Measurements from ENCODE around the gene RSBN1L. TPM values are rescaled to one million over a fixed set of nuclear protein-coding genes. Genes with fewer than 3 reads are reported as not detected.

RSBN1L gene
- total RNA-seq, 8 experiments from 2014 or later: 8.2 to 24.5 (median 20.0) TPM

DNA sequence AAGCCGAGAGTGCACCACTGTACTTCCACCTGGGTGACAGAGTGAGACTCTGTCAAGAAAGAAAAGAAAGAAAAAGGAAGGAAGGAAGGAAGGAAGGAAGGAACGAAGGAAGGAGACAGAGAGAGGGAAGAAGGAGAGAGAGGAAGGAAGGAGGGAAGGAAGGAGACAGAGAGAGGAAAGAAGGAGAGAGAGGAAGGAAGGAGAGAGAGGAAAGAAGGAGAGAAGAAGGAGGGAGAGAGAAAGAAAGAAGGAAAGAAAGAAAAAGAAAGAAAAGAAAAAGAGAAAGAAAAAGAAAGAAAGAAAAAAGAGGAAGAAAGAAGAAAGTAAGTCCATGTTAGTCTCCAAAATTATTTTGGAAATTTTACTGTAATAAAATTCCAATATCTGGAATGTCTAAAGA lies 33.4 kb upstream of the RSBN1L start:
- no peaks in the 10 kb centered on the region for H3K4me1 ChIP-seq (replicated peaks in 1 of 2)
- H3K4me3 ChIP-seq: no peak overlapping the region
- in situ Hi-C loops (cut with MboI; ENCODE audit: low pct_unique_long_range_greater_than_20kb in 2 of 9, low sequenced_read_pairs in 9 of 9, unreplicated experiment in 9 of 9): loop anchor here in 6 of 9 experiments (25.0 kb wide), 1 partner anchor 99 kb away; no protein-coding TSS in a partner anchor
- WGBS, 10 experiments: 76 to 100% (median 95%) methylated on average over 1 to 2 of the region's 2 CpGs; no CpG with 5 or more reads in 3 of the 10 experiments
- no peak overlapping the region for H3K27ac ChIP-seq
- no peak for ATAC-seq (replicated peaks in 6 of 8)

- H3K27ac ChIP-seq: no peak overlapping the region
- H3K4me1 ChIP-seq (replicated peaks in 1 of 2): no peaks in the 10 kb centered on the region
- no peak overlapping the region for H3K4me3 ChIP-seq
- no peak for ATAC-seq (replicated peaks in 6 of 8)
- in situ Hi-C loops (cut with MboI; ENCODE audit: low pct_unique_long_range_greater_than_20kb in 2 of 9, low sequenced_read_pairs in 9 of 9, unreplicated experiment in 9 of 9): loop anchor here in 6 of 9 experiments (25.0 kb wide), 1 partner anchor 98 kb away; no protein-coding TSS in a partner anchor
Observed at GRCh38 chr7:77664715-77665114, 31.5 kb upstream of the RSBN1L start.

- no peak overlapping the region for H3K4me3 ChIP-seq
- H3K27ac ChIP-seq: no peak overlapping the region
- H3K4me1 ChIP-seq (replicated peaks in 1 of 2): no peaks in the 10 kb centered on the region
- peak in 2 of 8 experiments; percentile 33 to 51 for ATAC-seq (replicated peaks in 6 of 8)
- in situ Hi-C loops (cut with MboI; ENCODE audit: low pct_unique_long_range_greater_than_20kb in 2 of 9, low sequenced_read_pairs in 9 of 9, unreplicated experiment in 9 of 9): loop anchor here in 6 of 9 experiments (25.0 kb wide), 1 partner anchor 97 kb away; no protein-coding TSS in a partner anchor
Observed at GRCh38 chr7:77665161-77665560, 31.1 kb upstream of the RSBN1L start.

DNA sequence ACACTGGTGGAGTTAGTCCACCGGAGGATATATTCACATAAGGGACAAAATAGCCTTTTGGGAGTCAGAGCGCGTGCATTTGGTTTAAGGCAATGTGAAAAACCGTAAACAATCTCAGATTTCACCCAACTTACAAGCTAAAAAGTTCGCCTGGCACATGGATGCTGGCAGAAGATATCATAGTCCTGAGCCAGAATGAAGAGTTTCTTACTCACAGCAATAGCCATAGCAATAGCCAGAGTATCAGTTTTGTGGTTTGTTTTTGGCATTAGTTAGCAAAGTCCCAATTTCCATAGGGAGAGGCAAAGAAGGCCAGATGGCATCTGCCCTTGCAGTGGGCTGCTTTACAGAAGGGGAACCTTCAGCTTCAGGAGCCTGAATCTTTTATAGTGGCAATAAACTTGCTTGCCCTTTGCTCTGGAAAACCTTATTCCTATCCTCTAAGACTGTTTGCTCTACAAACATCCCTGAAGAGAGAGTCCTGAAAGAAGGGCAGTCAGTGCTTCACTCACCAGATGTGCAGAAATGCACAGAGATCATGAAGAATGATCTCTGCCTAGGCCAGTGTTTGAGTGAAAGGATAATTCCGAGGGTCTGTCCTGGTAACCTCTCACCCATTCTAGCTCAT lies 28.7 kb upstream of the RSBN1L start:
- H3K4me1 ChIP-seq (replicated peaks in 1 of 2): no peaks in the 10 kb centered on the region
- no peak for ATAC-seq (replicated peaks in 6 of 8)
- H3K27ac ChIP-seq: no peak overlapping the region
- WGBS, 10 experiments: 53 to 100% (median 90%) methylated on average over 1 to 5 of the region's 6 CpGs; no CpG with 5 or more reads in 3 of the 10 experiments
- in situ Hi-C loops (cut with MboI; ENCODE audit: low pct_unique_long_range_greater_than_20kb in 2 of 9, low sequenced_read_pairs in 9 of 9, unreplicated experiment in 9 of 9): loop anchor here in 6 of 9 experiments (25.0 kb wide), 1 partner anchor 95 kb away; no protein-coding TSS in a partner anchor
- H3K4me3 ChIP-seq: no peak overlapping the region

DNA sequence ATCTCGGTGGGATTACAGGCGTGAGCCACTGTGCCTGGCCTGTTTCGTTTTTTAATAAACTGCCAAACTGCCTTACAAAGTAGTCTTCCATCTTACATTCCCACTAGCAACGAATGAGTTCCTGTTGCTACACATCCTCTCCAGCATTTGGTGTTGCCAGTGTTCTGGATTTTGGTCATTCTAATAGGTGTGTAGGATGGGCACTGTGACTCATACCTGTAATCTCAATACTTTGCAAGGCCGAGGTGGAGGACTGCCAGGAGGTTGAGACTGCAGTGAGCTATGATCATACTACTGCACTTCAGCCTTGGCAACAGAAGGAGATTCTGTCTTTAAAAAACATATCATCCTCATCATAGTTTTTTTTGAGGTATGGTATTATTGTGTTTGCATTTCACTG lies 21.4 kb upstream of the RSBN1L start:
- no peak overlapping the region for H3K4me3 ChIP-seq
- WGBS, 10 experiments: 20 to 100% (median 90%) methylated on average over 1 to 5 of the region's 5 CpGs
- no peak overlapping the region for H3K27ac ChIP-seq
- no peaks in the 10 kb centered on the region for H3K4me1 ChIP-seq (replicated peaks in 1 of 2)
- in situ Hi-C loops (cut with MboI; ENCODE audit: low pct_unique_long_range_greater_than_20kb in 2 of 9, low sequenced_read_pairs in 9 of 9, unreplicated experiment in 9 of 9): loop anchor here in 6 of 9 experiments (25.0 kb wide), 1 partner anchor 87 kb away; no protein-coding TSS in a partner anchor
- no peak for ATAC-seq (replicated peaks in 6 of 8)

GRCh38 chr7:77679608-77680007 lies 16.7 kb upstream of the RSBN1L start:
- H3K4me3 ChIP-seq: no peak overlapping the region
- no peak overlapping the region for H3K27ac ChIP-seq
- ATAC-seq (replicated peaks in 6 of 8): no peak
- in situ Hi-C loops (cut with MboI; ENCODE audit: low pct_unique_long_range_greater_than_20kb in 2 of 9, low sequenced_read_pairs in 9 of 9, unreplicated experiment in 9 of 9): no loop called here
- peaks cover 4 to 6% of the 10 kb centered on the region in 2 donors for H3K4me1 ChIP-seq (replicated peaks in 1 of 2)

GRCh38 chr7:77680266-77680665 lies 16.0 kb upstream of the RSBN1L start:
- H3K4me1 ChIP-seq (replicated peaks in 1 of 2): peaks cover 4 to 6% of the 10 kb centered on the region in 2 donors

DNA sequence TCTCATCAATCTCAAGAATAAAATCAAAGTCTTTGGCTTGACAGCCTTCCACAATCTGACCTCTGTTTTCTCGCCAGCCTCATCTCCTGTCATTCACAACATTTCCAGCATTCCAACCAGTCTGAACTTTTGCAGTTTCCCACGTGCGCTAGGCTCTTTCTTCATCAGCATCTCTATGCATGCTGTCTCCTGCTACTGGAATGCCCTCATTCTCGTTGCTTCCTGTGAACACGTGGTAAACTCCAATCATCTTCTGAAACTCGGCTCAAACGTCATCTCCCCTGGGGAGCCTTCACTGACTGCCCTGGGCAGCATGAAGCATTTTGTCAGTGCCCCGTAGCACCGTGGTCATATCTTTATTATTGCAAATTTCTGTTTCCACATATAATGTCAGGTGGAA lies 12.2 kb upstream of the RSBN1L start:
- no peak overlapping the region for H3K4me3 ChIP-seq
- peaks cover 4 to 6% of the 10 kb centered on the region in 2 donors for H3K4me1 ChIP-seq (replicated peaks in 1 of 2)
- no peak overlapping the region for H3K27ac ChIP-seq
- ATAC-seq (replicated peaks in 6 of 8): peak in 7 of 8 experiments; percentile 66 to 100 (median 98)
- 17 to 100% (median 47%) methylated on average over 2 to 9 of the region's 9 CpGs for WGBS, 10 experiments
- in situ Hi-C loops (cut with MboI; ENCODE audit: low pct_unique_long_range_greater_than_20kb in 2 of 9, low sequenced_read_pairs in 9 of 9, unreplicated experiment in 9 of 9): no loop called here

More at GRCh38 chr7:77680266-77680665, 16.0 kb upstream of the RSBN1L start:
- Histone ChIP-seq H3K4me3 (no peak overlapping the region), H3K27ac (no peak overlapping the region)
- ATAC-seq (replicated peaks in 6 of 8): no peak
- in situ Hi-C loops (cut with MboI; ENCODE audit: low pct_unique_long_range_greater_than_20kb in 2 of 9, low sequenced_read_pairs in 9 of 9, unreplicated experiment in 9 of 9): no loop called here
- WGBS, 10 experiments: 94 to 100% (median 100%) methylated on average over 1 to 3 of the region's 7 CpGs; no CpG with 5 or more reads in 1 of the 10 experiments

DNA sequence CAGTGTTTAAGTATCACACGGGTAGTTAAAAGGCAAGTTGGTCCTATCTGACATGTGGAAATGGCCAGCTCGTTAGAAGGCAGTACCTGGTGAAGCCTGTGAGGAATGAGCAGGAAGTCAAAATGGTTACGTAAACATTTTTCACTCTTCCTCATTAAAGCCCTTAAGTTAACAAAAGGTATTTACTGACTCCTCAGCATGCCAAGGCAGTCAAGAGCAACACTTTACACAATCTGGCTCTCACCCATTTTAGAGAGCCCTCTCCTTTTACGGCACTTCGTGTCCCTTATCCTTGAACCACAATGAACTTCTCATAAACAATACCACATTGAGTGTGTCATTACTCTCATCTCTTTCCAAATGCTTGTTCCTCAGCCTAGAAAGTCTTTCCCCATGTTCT lies 11.0 kb upstream of the RSBN1L start:
- H3K4me3 ChIP-seq: no peak overlapping the region
- 50 to 100% (median 76%) methylated on average over 1 to 5 of the region's 5 CpGs for WGBS, 10 experiments
- peaks cover 4 to 6% of the 10 kb centered on the region in 2 donors for H3K4me1 ChIP-seq (replicated peaks in 1 of 2)
- no peak overlapping the region for H3K27ac ChIP-seq
- in situ Hi-C loops (cut with MboI; ENCODE audit: low pct_unique_long_range_greater_than_20kb in 2 of 9, low sequenced_read_pairs in 9 of 9, unreplicated experiment in 9 of 9): no loop called here
- ATAC-seq (replicated peaks in 6 of 8): no peak

- H3K27ac ChIP-seq: no peak overlapping the region
- H3K4me1 ChIP-seq (replicated peaks in 1 of 2): peaks cover 4 to 6% of the 10 kb centered on the region in 2 donors
- H3K4me3 ChIP-seq: no peak overlapping the region
- in situ Hi-C loops (cut with MboI; ENCODE audit: low pct_unique_long_range_greater_than_20kb in 2 of 9, low sequenced_read_pairs in 9 of 9, unreplicated experiment in 9 of 9): no loop called here
- 20 to 100% (median 72%) methylated on average over 1 of the region's 1 CpG; no CpG with 5 or more reads in 4 of the 10 experiments for whole genome bisulfite sequencing, 10 experiments
- ATAC-seq (replicated peaks in 6 of 8): peak in 3 of 8 experiments; percentile 27 to 47 (median 28)
Observed at GRCh38 chr7:77687100-77687746, 9.0 kb upstream of the RSBN1L start.

DNA sequence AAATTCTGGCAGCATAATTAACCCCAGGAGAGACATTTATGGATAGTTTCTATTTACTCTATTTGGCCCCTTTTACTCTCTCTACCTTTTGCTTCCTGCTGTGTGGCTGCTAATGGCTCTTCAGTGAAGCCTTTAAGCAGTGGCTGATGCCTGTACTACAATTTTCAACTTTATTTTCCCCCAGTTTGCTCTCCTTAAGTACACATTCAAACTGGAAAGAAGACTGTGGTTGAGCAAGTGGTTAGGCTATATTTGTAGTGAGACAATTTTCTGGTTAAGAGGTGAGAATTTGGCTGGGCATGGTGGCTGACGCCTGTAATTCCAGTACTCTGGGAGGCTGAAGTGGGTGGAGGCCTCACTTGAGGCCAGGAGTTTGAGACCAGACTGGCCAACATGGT lies 8.5 kb upstream of the RSBN1L start:
- WGBS, 10 experiments: 100% methylated on average over 1 of the region's 1 CpG; no CpG with 5 or more reads in 9 of the 10 experiments
- H3K27ac ChIP-seq: no peak overlapping the region
- ATAC-seq (replicated peaks in 6 of 8): no peak
- peaks cover 4 to 6% of the 10 kb centered on the region in 2 donors for H3K4me1 ChIP-seq (replicated peaks in 1 of 2)
- H3K4me3 ChIP-seq: no peak overlapping the region
- in situ Hi-C loops (cut with MboI; ENCODE audit: low pct_unique_long_range_greater_than_20kb in 2 of 9, low sequenced_read_pairs in 9 of 9, unreplicated experiment in 9 of 9): no loop called here

DNA sequence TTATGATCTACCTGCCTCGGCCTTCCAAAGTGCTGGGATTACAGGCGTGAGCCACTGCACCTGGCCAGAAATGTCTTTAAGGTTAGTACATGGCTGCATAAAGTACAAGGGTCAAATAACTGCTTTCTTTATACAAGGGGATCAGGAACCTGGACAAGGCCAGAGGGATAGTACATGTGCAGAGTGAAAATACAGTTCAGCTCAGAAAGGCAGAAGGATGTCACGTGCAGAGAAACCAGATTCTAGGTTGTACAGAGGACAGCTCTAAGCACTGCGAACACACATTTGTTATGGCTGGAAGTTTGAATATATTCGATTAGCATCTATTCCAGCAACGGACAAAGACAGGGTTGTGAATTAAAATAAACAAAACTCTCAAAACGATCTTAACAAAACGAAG lies 6.0 kb upstream of the RSBN1L start:
- in situ Hi-C loops (cut with MboI; ENCODE audit: low pct_unique_long_range_greater_than_20kb in 2 of 9, low sequenced_read_pairs in 9 of 9, unreplicated experiment in 9 of 9): no loop called here
- WGBS, 10 experiments: 64 to 100% (median 93%) methylated on average over 3 to 7 of the region's 8 CpGs
- ATAC-seq (replicated peaks in 6 of 8): no peak
- H3K4me1 ChIP-seq (replicated peaks in 1 of 2): peaks cover 5 to 8% of the 10 kb centered on the region in 2 donors
- no peak overlapping the region for H3K4me3 ChIP-seq
- no peak overlapping the region for H3K27ac ChIP-seq

DNA sequence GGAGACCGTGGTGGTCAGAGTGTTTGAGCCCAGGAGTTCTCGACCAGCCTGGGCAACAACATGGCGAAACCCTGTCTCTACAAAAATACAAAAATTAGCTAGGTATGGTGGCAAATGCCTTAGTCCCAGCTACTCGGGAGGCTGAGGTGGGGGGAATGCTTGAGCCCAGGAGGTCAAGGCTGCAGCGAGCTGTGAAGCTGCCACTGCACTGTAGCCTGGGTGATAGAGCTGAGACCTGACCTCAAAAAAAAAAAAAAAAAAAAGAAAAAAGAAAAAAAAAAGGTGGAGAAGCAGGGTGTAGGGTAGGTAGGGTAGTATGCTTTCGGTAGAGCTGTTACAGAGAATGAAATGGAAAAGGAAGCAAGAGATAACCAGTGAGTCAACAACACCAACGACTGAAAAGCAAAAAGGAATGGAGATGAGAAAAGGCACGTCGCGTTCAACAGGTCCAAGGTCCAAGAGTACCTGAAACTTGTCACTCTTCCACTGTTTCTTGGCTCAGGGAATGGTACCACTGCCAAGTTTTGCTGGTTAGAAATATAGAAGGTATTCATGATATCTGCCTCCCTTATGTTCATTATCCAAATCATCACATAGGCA lies 4.3 kb upstream of the RSBN1L start:
- H3K27ac ChIP-seq: no peak overlapping the region
- no peak for ATAC-seq (replicated peaks in 6 of 8)
- H3K4me1 ChIP-seq (replicated peaks in 1 of 2): peaks cover 5 to 8% of the 10 kb centered on the region in 2 donors
- WGBS, 10 experiments: 81 to 100% (median 90%) methylated on average over 1 to 10 of the region's 10 CpGs
- H3K4me3 ChIP-seq: no peak overlapping the region
- in situ Hi-C loops (cut with MboI; ENCODE audit: low pct_unique_long_range_greater_than_20kb in 2 of 9, low sequenced_read_pairs in 9 of 9, unreplicated experiment in 9 of 9): no loop called here
